H1 (cell line): ENCODE results near the gene PXMP4. TPM values are rescaled to one million over a fixed set of nuclear protein-coding genes. Genes with fewer than 3 reads are reported as not detected.

ENCODE experiments used
- BCL11A ChIP-seq, 2 experiments: IDR thresholded peaks; one replicate each; pipeline ENCODE4 v1.6.1; 2011; ENCODE audit warnings: low read depth in 2 of 2, low read length in 2 of 2, mild to moderate bottlenecking in 2 of 2
- BRCA1 ChIP-seq: IDR thresholded peaks from 2 replicates; pipeline ENCODE4 v1.6.1; 2012; ENCODE audit warnings: low read depth, low read length, improper control_type of control experiment
- CBX8 ChIP-seq: fragments of 300-800, 300-1000 bp; sonication (generic); IDR thresholded peaks from 2 replicates; pipeline ENCODE4 v1.7.1; 2016; ENCODE audit warnings: low read depth, low read length, borderline replicate concordance
- RAD21 ChIP-seq, 2 experiments: IDR thresholded peaks in 1 of 2; conservative IDR thresholded peaks in 1 of 2; 2 replicates each; pipeline ENCODE4 v1.6.1; 2011; ENCODE audit warnings: low read depth in 2 of 2, low read length in 2 of 2, improper control_type of control experiment in 1 of 2, inconsistent platforms in 1 of 2, mild to moderate bottlenecking in 1 of 2, moderate library complexity in 1 of 2
- SP4 ChIP-seq: IDR thresholded peaks from 2 replicates; pipeline ENCODE4 v1.6.1; 2012; ENCODE audit warnings: low read length, inconsistent platforms
- polyA plus RNA-seq, 7 experiments: library from polyadenylated mRNA; depleted of rRNA in 3 of 7; stranded (reverse) in 5 of 7; unstranded in 2 of 7; fragments of >200 nt in 5 of 7; fragments of 200-250 nt in 2 of 7; gene quantifications; 1 replicate in 5 of 7; 2 replicates in 1 of 7; 4 replicates in 1 of 7; pipeline versions ENCODE4 v1.2.1 to v1.2.3, GENCODE V29; 2011 to 2013; ENCODE audit warnings: missing spikeins in 2 of 7, mixed read lengths in 2 of 7
- total RNA-seq: library from RNA; stranded (reverse); fragmentation: NEBNext Ultra II Directional; extraction: Animal tissue kit (Norgen Biotek cat#: 25700); gene quantifications from 2 replicates; pipeline ENCODE4 v1.2.1, GENCODE V29; 2021

PXMP4 gene
- total and polyA plus RNA-seq, 2 of the 8 experiments (the other 6 are each of a cell fraction or from before 2014, with no cell fraction given) = 3.3 to 3.4 TPM

DNA sequence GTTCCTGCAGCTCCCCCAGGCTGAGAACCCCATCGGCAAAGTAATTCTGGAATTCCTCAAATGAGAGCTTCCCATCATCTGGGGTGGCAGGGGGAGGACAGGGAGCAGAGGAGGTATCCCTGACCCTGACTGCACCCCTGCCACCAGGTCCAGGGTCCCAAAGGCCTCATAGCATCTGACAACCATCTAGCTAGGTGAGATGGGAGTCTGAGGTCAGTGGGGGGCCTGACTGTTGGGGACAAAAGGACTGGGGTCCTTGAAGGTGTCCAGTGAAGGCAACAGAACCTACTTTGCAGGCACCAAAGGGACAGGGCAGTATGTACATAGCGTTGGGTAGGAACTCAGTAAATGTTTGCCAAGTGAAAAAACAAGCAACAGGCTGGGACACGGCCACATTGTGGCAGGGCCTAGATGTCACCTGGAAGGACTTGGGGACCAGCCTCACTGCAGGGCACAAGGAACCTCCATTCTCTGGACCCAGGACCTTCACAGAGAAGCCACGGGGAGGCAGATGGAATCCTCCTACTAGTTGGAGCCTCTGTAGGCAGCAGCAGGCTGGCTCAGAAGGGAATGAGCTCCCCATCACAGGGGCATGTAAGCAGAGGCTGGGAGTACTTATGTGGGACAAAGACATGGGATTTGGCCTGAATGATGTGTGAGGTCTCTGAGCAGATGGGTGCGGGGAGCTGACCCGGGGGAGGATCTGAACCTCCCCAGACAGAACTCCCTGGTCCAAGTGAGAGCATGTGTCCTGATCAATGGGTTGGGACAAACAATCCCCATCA, 49.2 kb downstream of the PXMP4 start (continued):
- no peak for TF ChIP-seq RAD21 (IDR thresholded peaks at IDR 0.05 in 1 of 2, conservative IDR thresholded peaks at IDR 0.05 in 1 of 2; ENCODE audit: low read depth in 2 of 2, low read length in 2 of 2)
- TF ChIP-seq BRCA1 = no peak
- no peak for TF ChIP-seq BCL11A (IDR thresholded peaks at IDR 0.05; ENCODE audit: low read depth in 2 of 2, low read length in 2 of 2)
- no peak for TF ChIP-seq CBX8
- TF ChIP-seq SP4 = no peak
- TF ChIP-seq, all 59 proteins: peak for 0
